Subcutaneous adipose tissue (tissue), 4 donors: ENCODE results near the gene LST1. TPM values are rescaled to one million over a fixed set of nuclear protein-coding genes. Genes with fewer than 3 reads are reported as not detected.

Source experiments
- CTCF ChIP-seq: fragments of 450-650 bp; IDR thresholded peaks from one replicate; pipeline ENCODE4 v1.5.1; 2016; ENCODE audit warnings: low read depth, mild to moderate bottlenecking, control low read depth, antibody characterized with exemption, moderate library complexity
- total RNA-seq, 4 donors: library from RNA; depleted of rRNA; stranded (reverse); fragments of >200 nt; gene quantifications; one replicate each; pipeline ENCODE4 v1.1.0, GENCODE V29; 2016

The LST1 gene
- total RNA-seq, 4 donors from 2014 or later: 10.4 to 53.9 (median 12.5) TPM

GRCh38 chr6:31619805-31620585 is 33.9 kb downstream of the LST1 start:
- no peak for TF ChIP-seq CTCF

GRCh38 chr6:31620586-31621319 is 34.7 kb downstream of the LST1 start, which contains the start of gene PRRC2A:
Gene PRRC2A (plus strand): TSS chr6:31620715. CDS start chr6:31622790, 2,075 bp downstream.
- no peak for TF ChIP-seq CTCF

- TF ChIP-seq CTCF: no peak
Observed at GRCh38 chr6:31621320-31621939, 35.4 kb downstream of the LST1 start.

- no peak for TF ChIP-seq CTCF
Observed at GRCh38 chr6:31621991-31622390, 35.9 kb downstream of the LST1 start.

- no peak for TF ChIP-seq CTCF
Observed at GRCh38 chr6:31622684-31623091, 36.6 kb downstream of the LST1 start.

GRCh38 chr6:31624070-31624469 is 38.0 kb downstream of the LST1 start:
- TF ChIP-seq CTCF: no peak

GRCh38 chr6:31626952-31627351 is 40.9 kb downstream of the LST1 start:
- no peak for TF ChIP-seq CTCF
